HG03354 (cell line): ENCODE measurements around the gene EPB41L3.

Experiments used
- ATAC-seq: cut with Tn5 transposase; IDR thresholded peaks from one replicate; pipeline ENCODE4 v1.9.1; 2021; ENCODE audit warnings: mild to moderate bottlenecking; ENCODE audit not compliant: unreplicated experiment, poor library complexity, severe bottlenecking

The EPB41L3 gene

GRCh38 chr18:5350636-5351035 is 193.2 kb downstream of the EPB41L3 start:
- no peak for ATAC-seq
